BE2C (cell line): Measurements from ENCODE around the gene LMX1A.

Experiments used
- DNase-seq: peaks from one replicate; pipeline ENCODE4 v3.0.0-alpha.2; 2020
- H3K27me3 ChIP-seq: fragments of 250-450 bp; sonication (Bioruptor Pico); 2 replicates; pipeline ENCODE4 v1.5.1; 2020; ENCODE audit warnings: mild to moderate bottlenecking
- H3K36me3 ChIP-seq: fragments of 250-450 bp; sonication (Bioruptor Pico); 2 replicates; pipeline ENCODE4 v1.5.1; 2020; ENCODE audit warnings: mild to moderate bottlenecking
- H3K4me1 ChIP-seq: fragments of 250-450 bp; sonication (Bioruptor Pico); 2 replicates; pipeline ENCODE4 v1.5.1; 2020
- H3K4me3 ChIP-seq: 2 replicates; pipeline ENCODE4 v1.5.1; 2011; ENCODE audit warnings: low read depth, low read length
- H3K9me3 ChIP-seq: fragments of 250-450 bp; sonication (Bioruptor Pico); 2 replicates; pipeline ENCODE4 v1.5.1; 2020
- CTCF ChIP-seq: IDR thresholded peaks from 2 replicates; pipeline ENCODE4 v1.5.1; 2012; ENCODE audit warnings: mild to moderate bottlenecking, low read depth, low read length

The LMX1A gene

GRCh38 chr1:165284454-165284853, 72.1 kb downstream of the LMX1A start:
- H3K9me3 ChIP-seq: no peaks in the 10 kb centered on the region
- no peak overlapping the region for H3K4me3 ChIP-seq
- no peaks in the 10 kb centered on the region for H3K4me1 ChIP-seq
- DNase-seq: no peak
- H3K36me3 ChIP-seq: no peaks in the 10 kb centered on the region
- peaks cover 11% of the 10 kb centered on the region for H3K27me3 ChIP-seq
- no peak for TF ChIP-seq CTCF

- Histone ChIP-seq H3K27me3 (peaks cover 4% of the 10 kb centered on the region), H3K4me3 (no peak overlapping the region)
- DNase-seq: no peak
Measured at GRCh38 chr1:165281207-165281901, 75.2 kb downstream of the LMX1A start.

GRCh38 chr1:165279882-165280281, 76.6 kb downstream of the LMX1A start:
- TF ChIP-seq CTCF: no peak
- H3K9me3 ChIP-seq: no peaks in the 10 kb centered on the region
- no peak for DNase-seq
- H3K36me3 ChIP-seq: no peaks in the 10 kb centered on the region
- H3K4me1 ChIP-seq: no peaks in the 10 kb centered on the region
- H3K27me3 ChIP-seq: peaks cover 4% of the 10 kb centered on the region
- no peak overlapping the region for H3K4me3 ChIP-seq

More at GRCh38 chr1:165281207-165281901, 75.2 kb downstream of the LMX1A start:
- no peaks in the 10 kb centered on the region for H3K4me1 ChIP-seq
- no peak for TF ChIP-seq CTCF
- H3K9me3 ChIP-seq: no peaks in the 10 kb centered on the region
- H3K36me3 ChIP-seq: no peaks in the 10 kb centered on the region

- no peak for TF ChIP-seq CTCF
Measured at GRCh38 chr1:165276314-165276713, 80.2 kb downstream of the LMX1A start.

GRCh38 chr1:165265196-165265838, 91.2 kb downstream of the LMX1A start:
- H3K4me3 ChIP-seq: no peak overlapping the region
- H3K36me3 ChIP-seq: no peaks in the 10 kb centered on the region
- H3K27me3 ChIP-seq: no peaks in the 10 kb centered on the region
- DNase-seq: no peak
- no peaks in the 10 kb centered on the region for H3K4me1 ChIP-seq
- no peak for TF ChIP-seq CTCF
- H3K9me3 ChIP-seq: no peaks in the 10 kb centered on the region

More at GRCh38 chr1:165276314-165276713, 80.2 kb downstream of the LMX1A start:
- Histone ChIP-seq H3K4me1 (no peaks in the 10 kb centered on the region), H3K27me3 (no peaks in the 10 kb centered on the region; the same call in 1 of the 2 replicates), H3K4me3 (no peak overlapping the region), H3K9me3 (no peaks in the 10 kb centered on the region), H3K36me3 (no peaks in the 10 kb centered on the region)
- no peak for DNase-seq
